WTC11 (cell line): ENCODE data around the gene RMND5B. TPM values are rescaled to one million over a fixed set of nuclear protein-coding genes. Genes with fewer than 3 reads are reported as not detected.
A peak's percentile ranks its signal among the peaks of the same experiment; 100 is the strongest.

Source experiments
- ATAC-seq: fragments of 200-7000 bp; cut with Tn5 transposase; 2 replicates; pipeline ENCODE4 v1.10.0; 2021; ENCODE audit warnings: mild to moderate bottlenecking, moderate library complexity
- CTCF ChIA-PET: fragments of 300-600 bp; sonication (Branson Sonifier 250); formaldehyde crosslinking; loops from one replicate; lab custom pipeline; 2021; ENCODE audit warnings: antibody characterized with exemption; lab: Charles Lee
- POLR2A ChIA-PET: fragments of 350-600 bp; sonication (Branson Sonifier 250); formaldehyde crosslinking; loops from one replicate; lab custom pipeline; 2021; ENCODE audit warnings: antibody characterized with exemption; lab: Charles Lee
- DNase-seq: peaks from one replicate; pipeline ENCODE4 v3.0.0; 2021; ENCODE audit warnings: low spot score
- H3K27ac Mint-ChIP-seq: 2 replicates; pipeline ENCODE4 v1.8.0; 2021; ENCODE audit warnings: mixed read lengths
- H3K27me3 Mint-ChIP-seq: 2 replicates; pipeline ENCODE4 v1.8.0; 2021; ENCODE audit warnings: low read depth, mild to moderate bottlenecking, moderate library complexity, mixed read lengths
- H3K36me3 Mint-ChIP-seq: 2 replicates; pipeline ENCODE4 v1.8.0; 2021; ENCODE audit warnings: mixed read lengths
- H3K4me1 Mint-ChIP-seq: 2 replicates; pipeline ENCODE4 v1.8.0; 2022; ENCODE audit warnings: mixed read lengths
- H3K4me3 Mint-ChIP-seq: 2 replicates; pipeline ENCODE4 v1.8.0; 2021; ENCODE audit warnings: mild to moderate bottlenecking, moderate library complexity, mixed read lengths
- H3K9me3 Mint-ChIP-seq: 2 replicates; pipeline ENCODE4 v1.8.0; 2021; ENCODE audit warnings: mixed read lengths
- ATF1 ChIP-seq: sonication (generic); formaldehyde crosslinking; IDR thresholded peaks from 2 replicates; pipeline ENCODE4 v1.8.1; 2023; ENCODE audit warnings: mild to moderate bottlenecking, moderate library complexity, missing genetic modification reagents
- EMX1 ChIP-seq: fragments of 250-450 bp; sonication (Bioruptor Pico); IDR thresholded peaks from 2 replicates; pipeline ENCODE4 v1.8.0; 2021; ENCODE audit warnings: mild to moderate bottlenecking
- GRHL2 ChIP-seq: fragments of 250-450 bp; sonication (Bioruptor Pico); IDR thresholded peaks from 2 replicates; pipeline ENCODE4 v1.8.0; 2022; ENCODE audit warnings: mild to moderate bottlenecking, moderate library complexity; ENCODE audit not compliant: insufficient replicate concordance, severe bottlenecking
- NFATC4 ChIP-seq: fragments of 250-450 bp; sonication (Bioruptor Pico); IDR thresholded peaks from 2 replicates; pipeline ENCODE4 v1.9.0; 2021; ENCODE audit warnings: mild to moderate bottlenecking
- NR1H2 ChIP-seq: sonication (generic); formaldehyde crosslinking; IDR thresholded peaks from 2 replicates; pipeline ENCODE4 v1.9.0; 2021; ENCODE audit warnings: mild to moderate bottlenecking, moderate library complexity, missing genetic modification reagents
- PRRX2 ChIP-seq: fragments of 250-450 bp; sonication (Bioruptor Pico); IDR thresholded peaks from 2 replicates; pipeline ENCODE4 v1.8.0; 2021; ENCODE audit warnings: mild to moderate bottlenecking
- RELA ChIP-seq: sonication (generic); formaldehyde crosslinking; IDR thresholded peaks from 2 replicates; pipeline ENCODE4 v1.8.1; 2022; ENCODE audit warnings: missing genetic modification reagents, mild to moderate bottlenecking, borderline replicate concordance
- SP1 ChIP-seq: sonication (generic); formaldehyde crosslinking; conservative IDR thresholded peaks from 2 replicates; pipeline ENCODE4 v1.8.1; 2022; ENCODE audit warnings: missing genetic modification reagents
- TCF7 ChIP-seq: sonication (generic); formaldehyde crosslinking; IDR thresholded peaks from 2 replicates; pipeline ENCODE4 v1.8.0; 2022; ENCODE audit warnings: mild to moderate bottlenecking, low read depth, missing genetic modification reagents, moderate library complexity
- TEAD1 ChIP-seq: sonication (generic); formaldehyde crosslinking; IDR thresholded peaks from 2 replicates; pipeline ENCODE4 v1.8.0; 2022; ENCODE audit warnings: mild to moderate bottlenecking, missing genetic modification reagents
- ZNF219 ChIP-seq: sonication (generic); formaldehyde crosslinking; IDR thresholded peaks from 2 replicates; pipeline ENCODE4 v1.8.0; 2023; ENCODE audit warnings: missing genetic modification reagents, mild to moderate bottlenecking, borderline replicate concordance
- ZNF317 ChIP-seq: sonication (generic); formaldehyde crosslinking; IDR thresholded peaks from 2 replicates; pipeline ENCODE4 v1.8.1; 2023; ENCODE audit warnings: low read depth, mild to moderate bottlenecking, moderate library complexity, missing genetic modification reagents, borderline replicate concordance
- ZNF423 ChIP-seq: fragments of 250-450 bp; sonication (Bioruptor Pico); IDR thresholded peaks from 2 replicates; pipeline ENCODE4 v2.1.2; 2022; ENCODE audit warnings: mild to moderate bottlenecking, moderate library complexity
- total RNA-seq: library from RNA; stranded (reverse); gene quantifications from 3 replicates; pipeline ENCODE4 v1.2.3, GENCODE V29; 2021
- TF ChIP-seq, protein P1 (sequence below): fragments of 250-450 bp; sonication (Bioruptor Pico); IDR thresholded peaks from 2 replicates; pipeline ENCODE4 v2.1.2; 2022; ENCODE audit warnings: mild to moderate bottlenecking, moderate library complexity
- TF ChIP-seq, protein P2 (sequence below): sonication (generic); formaldehyde crosslinking; IDR thresholded peaks from 2 replicates; pipeline ENCODE4 v1.8.1; 2023; ENCODE audit warnings: mild to moderate bottlenecking, moderate library complexity, missing genetic modification reagents
- TF ChIP-seq, protein P3 (sequence below): fragments of 250-450 bp; sonication (Bioruptor Pico); IDR thresholded peaks from 2 replicates; pipeline ENCODE4 v1.9.0; 2021; ENCODE audit warnings: mild to moderate bottlenecking
- TF ChIP-seq, protein P4 (sequence below): fragments of 250-450 bp; sonication (Bioruptor Pico); conservative IDR thresholded peaks from 2 replicates; pipeline ENCODE4 v1.9.0; 2021; ENCODE audit warnings: mild to moderate bottlenecking

Gene RMND5B
- total RNA-seq, 1 experiment from 2014 or later, result 93.3 TPM

DNA sequence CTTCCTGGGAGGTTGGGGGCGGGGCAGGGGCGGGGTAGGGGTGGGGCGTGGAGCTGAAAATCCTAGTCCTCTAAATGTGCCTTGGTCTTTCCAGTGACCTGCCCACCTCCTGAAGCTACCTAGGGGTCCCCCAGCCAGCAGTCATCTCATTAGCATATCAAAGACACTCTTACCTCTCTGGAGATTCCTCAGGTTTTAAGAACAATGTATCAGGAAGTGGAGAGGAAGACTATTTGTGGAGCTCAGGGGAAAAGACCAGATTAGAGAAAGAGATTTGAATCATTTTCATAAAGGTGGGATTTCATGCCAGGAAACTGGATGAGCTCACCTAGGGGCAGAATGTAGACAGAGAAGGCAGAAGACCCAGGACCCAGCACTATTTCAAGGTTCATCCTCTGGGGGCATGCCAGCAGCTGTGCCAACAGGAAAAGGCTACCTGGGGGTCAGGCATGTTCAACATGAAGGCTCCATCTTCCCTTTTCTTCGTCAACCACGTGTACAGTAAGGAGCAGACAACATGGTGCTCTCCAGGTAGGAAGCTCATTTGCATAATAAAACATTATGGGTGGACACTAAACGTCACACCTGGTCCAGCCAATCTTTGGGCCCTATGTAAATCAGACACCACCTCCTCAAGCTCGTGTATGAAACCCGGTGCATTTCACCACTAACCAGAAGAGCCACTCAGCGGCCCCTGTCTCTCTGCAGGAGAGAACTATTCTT lies 49.5 kb downstream of the RMND5B start (continued):
- TF ChIP-seq, protein P1, sequence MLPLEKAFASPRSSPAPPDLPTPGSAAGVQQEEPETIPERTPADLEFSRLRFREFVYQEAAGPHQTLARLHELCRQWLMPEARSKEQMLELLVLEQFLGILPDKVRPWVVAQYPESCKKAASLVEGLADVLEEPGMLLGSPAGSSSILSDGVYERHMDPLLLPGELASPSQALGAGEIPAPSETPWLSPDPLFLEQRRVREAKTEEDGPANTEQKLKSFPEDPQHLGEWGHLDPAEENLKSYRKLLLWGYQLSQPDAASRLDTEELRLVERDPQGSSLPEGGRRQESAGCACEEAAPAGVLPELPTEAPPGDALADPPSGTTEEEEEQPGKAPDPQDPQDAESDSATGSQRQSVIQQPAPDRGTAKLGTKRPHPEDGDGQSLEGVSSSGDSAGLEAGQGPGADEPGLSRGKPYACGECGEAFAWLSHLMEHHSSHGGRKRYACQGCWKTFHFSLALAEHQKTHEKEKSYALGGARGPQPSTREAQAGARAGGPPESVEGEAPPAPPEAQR (CRISPR knock-in tag), result no peak
- no peak for TF ChIP-seq TCF7 (CRISPR knock-in tag)
- TF ChIP-seq, protein P2, sequence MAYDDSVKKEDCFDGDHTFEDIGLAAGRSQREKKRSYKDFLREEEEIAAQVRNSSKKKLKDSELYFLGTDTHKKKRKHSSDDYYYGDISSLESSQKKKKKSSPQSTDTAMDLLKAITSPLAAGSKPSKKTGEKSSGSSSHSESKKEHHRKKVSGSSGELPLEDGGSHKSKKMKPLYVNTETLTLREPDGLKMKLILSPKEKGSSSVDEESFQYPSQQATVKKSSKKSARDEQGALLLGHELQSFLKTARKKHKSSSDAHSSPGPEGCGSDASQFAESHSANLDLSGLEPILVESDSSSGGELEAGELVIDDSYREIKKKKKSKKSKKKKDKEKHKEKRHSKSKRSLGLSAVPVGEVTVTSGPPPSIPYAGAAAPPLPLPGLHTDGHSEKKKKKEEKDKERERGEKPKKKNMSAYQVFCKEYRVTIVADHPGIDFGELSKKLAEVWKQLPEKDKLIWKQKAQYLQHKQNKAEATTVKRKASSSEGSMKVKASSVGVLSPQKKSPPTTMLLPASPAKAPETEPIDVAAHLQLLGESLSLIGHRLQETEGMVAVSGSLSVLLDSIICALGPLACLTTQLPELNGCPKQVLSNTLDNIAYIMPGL (CRISPR knock-in tag), result no peak
- TF ChIP-seq TEAD1 (CRISPR knock-in tag), result no peak
- TF ChIP-seq ATF1 (CRISPR knock-in tag), result no peak
- TF ChIP-seq RELA (CRISPR knock-in tag), result no peak
- TF ChIP-seq, protein P3, sequence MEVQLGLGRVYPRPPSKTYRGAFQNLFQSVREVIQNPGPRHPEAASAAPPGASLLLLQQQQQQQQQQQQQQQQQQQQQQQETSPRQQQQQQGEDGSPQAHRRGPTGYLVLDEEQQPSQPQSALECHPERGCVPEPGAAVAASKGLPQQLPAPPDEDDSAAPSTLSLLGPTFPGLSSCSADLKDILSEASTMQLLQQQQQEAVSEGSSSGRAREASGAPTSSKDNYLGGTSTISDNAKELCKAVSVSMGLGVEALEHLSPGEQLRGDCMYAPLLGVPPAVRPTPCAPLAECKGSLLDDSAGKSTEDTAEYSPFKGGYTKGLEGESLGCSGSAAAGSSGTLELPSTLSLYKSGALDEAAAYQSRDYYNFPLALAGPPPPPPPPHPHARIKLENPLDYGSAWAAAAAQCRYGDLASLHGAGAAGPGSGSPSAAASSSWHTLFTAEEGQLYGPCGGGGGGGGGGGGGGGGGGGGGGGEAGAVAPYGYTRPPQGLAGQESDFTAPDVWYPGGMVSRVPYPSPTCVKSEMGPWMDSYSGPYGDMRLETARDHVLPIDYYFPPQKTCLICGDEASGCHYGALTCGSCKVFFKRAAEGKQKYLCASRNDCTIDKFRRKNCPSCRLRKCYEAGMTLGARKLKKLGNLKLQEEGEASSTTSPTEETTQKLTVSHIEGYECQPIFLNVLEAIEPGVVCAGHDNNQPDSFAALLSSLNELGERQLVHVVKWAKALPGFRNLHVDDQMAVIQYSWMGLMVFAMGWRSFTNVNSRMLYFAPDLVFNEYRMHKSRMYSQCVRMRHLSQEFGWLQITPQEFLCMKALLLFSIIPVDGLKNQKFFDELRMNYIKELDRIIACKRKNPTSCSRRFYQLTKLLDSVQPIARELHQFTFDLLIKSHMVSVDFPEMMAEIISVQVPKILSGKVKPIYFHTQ (CRISPR knock-in tag), result no peak
- TF ChIP-seq, protein P4, sequence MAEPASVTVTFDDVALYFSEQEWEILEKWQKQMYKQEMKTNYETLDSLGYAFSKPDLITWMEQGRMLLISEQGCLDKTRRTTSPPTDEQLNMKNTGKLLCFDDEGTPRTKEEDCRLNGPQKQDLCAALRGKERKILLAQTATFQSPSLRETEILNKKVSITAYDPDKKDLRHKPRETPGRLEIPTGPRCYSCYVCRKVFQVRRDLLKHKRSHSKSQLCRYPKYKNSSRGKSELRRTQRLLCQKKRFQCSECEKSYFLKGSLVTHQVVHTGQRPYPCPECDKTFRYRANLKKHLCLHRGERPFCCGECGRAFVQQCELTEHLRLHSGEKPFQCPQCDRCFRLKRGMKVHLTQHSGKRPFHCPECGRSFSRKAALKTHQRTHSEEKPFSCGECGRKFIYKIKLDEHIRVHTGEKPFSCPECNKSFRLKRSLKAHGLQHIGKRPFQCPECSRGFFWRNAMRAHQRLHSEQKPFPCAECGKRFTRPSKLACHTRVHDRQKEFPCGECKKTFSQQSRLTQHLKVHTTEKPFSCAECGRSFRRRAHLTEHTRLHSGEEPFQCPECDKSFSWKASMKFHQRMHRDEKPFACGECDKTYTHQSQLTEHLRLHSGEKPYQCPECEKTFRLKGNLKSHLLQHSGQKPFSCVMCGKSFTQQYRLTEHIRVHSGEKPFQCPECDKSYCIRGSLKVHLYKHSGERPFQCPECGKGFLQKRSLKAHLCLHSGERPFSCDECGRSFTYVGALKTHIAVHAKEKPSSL, result no peak
- TF ChIP-seq GRHL2 (CRISPR knock-in tag), result no peak
- TF ChIP-seq NFATC4 (CRISPR knock-in tag), result no peak
- TF ChIP-seq NR1H2 (CRISPR knock-in tag), result no peak

DNA sequence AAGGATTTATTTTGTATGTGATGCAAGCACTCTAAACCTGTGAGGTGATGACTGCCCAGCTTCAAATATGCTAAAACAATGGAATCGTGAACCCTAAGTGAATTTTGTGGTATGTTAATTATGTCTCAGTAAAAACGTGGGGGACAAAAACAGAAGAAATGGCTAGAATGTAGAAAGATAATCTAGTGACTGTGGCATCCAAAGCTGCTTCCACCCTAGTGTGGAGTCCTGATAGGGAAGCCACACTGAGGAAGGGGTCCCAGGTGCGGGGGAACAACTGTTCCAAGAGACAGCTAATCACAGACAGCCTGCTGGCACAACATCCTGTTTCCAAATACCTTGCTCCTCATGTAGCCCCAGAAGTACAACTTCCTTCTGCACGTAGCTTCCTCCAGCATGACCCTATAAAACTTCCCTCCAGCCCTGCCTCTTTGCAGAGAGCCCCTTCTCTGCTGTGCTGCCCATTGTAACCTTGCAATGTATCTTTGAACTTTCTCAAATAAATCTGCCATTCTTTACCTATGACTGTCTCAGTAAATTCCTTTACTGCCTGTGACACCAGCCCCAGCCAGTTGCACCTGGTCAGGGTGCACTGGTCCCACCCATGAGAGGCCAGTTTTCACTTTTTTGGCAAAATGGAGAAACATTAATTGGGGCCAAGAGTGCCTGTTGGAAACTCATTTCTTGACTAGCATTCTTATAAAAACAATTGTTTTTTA lies 51.5 kb downstream of the RMND5B start:
- ATAC-seq, result no peak
- no peak for DNase-seq

More for the DNA sequence above, 51.5 kb downstream of the RMND5B start:
- peaks cover 43% of the 10 kb centered on the region for H3K4me1 Mint-ChIP-seq
- peak overlapping the region; percentile 85 for H3K27ac Mint-ChIP-seq
- TF ChIP-seq ZNF317 (CRISPR knock-in tag) (no peak), ZNF423 (CRISPR knock-in tag) (no peak), SP1 (CRISPR knock-in tag) (no peak), EMX1 (CRISPR knock-in tag) (no peak), ZNF219 (CRISPR knock-in tag) (no peak), PRRX2 (no peak)
- TF ChIP-seq, protein P2 (CRISPR knock-in tag), result no peak
- TF ChIP-seq, protein P4, result no peak
- TF ChIP-seq, all 79 proteins: peak for 0
- POLR2A ChIA-PET, result interaction anchor here (0.8 to 3.6 kb wide), 2 partner anchors 22 to 66 kb away, joined by 5 to 67 read pairs; partner anchors contain the start of gene HNRNPAB
- no peaks in the 10 kb centered on the region for H3K27me3 Mint-ChIP-seq
- H3K36me3 Mint-ChIP-seq, result peaks cover 2% of the 10 kb centered on the region; the same call in 1 of the 2 replicates
- CTCF ChIA-PET, result interaction anchor here (1.0 to 4.1 kb wide), 3 partner anchors 13 to 107 kb away, joined by 3 to 55 read pairs (median 4); partner anchors contain the start of gene HNRNPAB
- H3K4me3 Mint-ChIP-seq, result no peak overlapping the region; the same call in 1 of the 2 replicates
- peaks cover 3% of the 10 kb centered on the region; the same call in 1 of the 2 replicates for H3K9me3 Mint-ChIP-seq
